ENCODE results near the gene NLRC5. TPM values are rescaled to one million over a fixed set of nuclear protein-coding genes. Genes with fewer than 3 reads are reported as not detected.

The NLRC5 gene
- total RNA-seq, 1 experiment from 2014 or later = 2.4 TPM

DNA sequence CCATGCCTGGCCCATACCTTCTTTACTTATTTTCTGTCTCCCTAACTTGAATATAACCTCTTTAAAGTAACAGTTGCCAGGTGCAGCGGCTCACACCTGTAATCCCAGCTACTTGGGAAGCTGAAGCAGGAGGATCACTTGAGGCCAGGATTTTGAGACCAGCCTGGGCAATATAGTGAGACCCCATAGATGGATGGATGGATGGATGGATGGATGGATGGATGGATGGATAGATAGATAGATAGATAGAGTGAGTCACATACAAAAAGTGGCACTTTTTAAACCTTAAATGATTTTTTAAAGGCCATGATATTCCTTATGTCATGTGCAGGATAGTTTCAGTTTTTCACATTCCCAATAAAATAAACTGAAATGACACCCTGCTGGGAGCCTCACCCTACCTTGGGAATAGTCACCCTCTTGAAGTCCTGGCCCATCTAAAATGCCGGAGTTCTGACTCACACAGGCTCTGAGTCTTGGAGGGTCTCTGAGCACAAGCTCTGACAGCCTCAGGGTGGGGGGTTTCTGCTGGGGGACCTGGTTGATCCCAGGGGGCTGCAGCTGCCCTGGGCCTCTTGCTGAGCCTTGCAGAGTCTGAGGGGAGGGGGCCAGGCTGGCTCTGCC, 129.2 kb downstream of the NLRC5 start:
- no peak overlapping the region for H4K91ac ChIP-seq (ENCODE audit: insufficient read length, low read depth, low read length)
- H3K9ac ChIP-seq (ENCODE audit: extremely low read depth, insufficient read length, low read length) = no peak overlapping the region
- no peak overlapping the region for H2BK120ac ChIP-seq (ENCODE audit: low read depth, low read length, poor library complexity, severe bottlenecking)
- no peak overlapping the region for H3K18ac ChIP-seq (ENCODE audit: insufficient read length, low read depth, low read length)
- no peaks in the 10 kb centered on the region for H4K20me1 ChIP-seq (ENCODE audit: control insufficient read depth, insufficient read depth, insufficient read length)
- H4K8ac ChIP-seq (replicated peaks; ENCODE audit: insufficient read length, low read depth, low read length) = no peak overlapping the region
- H2BK12ac ChIP-seq (ENCODE audit: insufficient read length, low read depth, low read length) = no peak overlapping the region
- Mint-ChIP-seq H3K9me3 (no peaks in the 10 kb centered on the region), H3K27me3 (ENCODE audit: low read depth) (peaks cover 1% of the 10 kb centered on the region; the same call in 1 of the 2 replicates), H3K4me3 (no peak overlapping the region), H3K27ac (no peak overlapping the region), H3K4me1 (peaks cover 11 to 21% of the 10 kb centered on the region in 2 experiments), H3K36me3 (ENCODE audit: insufficient read depth in 1 of 3, low read depth in 3 of 3) (peaks cover 0 to 5% (median 4%) of the 10 kb centered on the region in 3 experiments; a peak in 3 of 7 replicates)
- no peak overlapping the region for H2AFZ ChIP-seq (ENCODE audit: low read length)
- H3K56ac ChIP-seq (ENCODE audit: insufficient read length, low read depth, low read length) = no peak overlapping the region
- H3K4me2 ChIP-seq (ENCODE audit: insufficient read depth, insufficient read length, low read length) = no peak overlapping the region
- H3K79me2 ChIP-seq (ENCODE audit: insufficient read depth, low read length) = no peaks in the 10 kb centered on the region
- H2AK5ac ChIP-seq (ENCODE audit: insufficient read length, low read length) = no peak overlapping the region
- no peak overlapping the region for H3T11ph ChIP-seq (ENCODE audit: low read length)
- no peak overlapping the region for H3K23ac ChIP-seq (ENCODE audit: insufficient read length, low read depth, low read length)
- no peak for DNase-seq
- no peak overlapping the region for H2BK15ac ChIP-seq (ENCODE audit: low read depth, low read length)
- H3K14ac ChIP-seq (ENCODE audit: insufficient read depth, low read length) = no peak overlapping the region
- no CpG with 5 or more reads among the region's 2 CpGs for WGBS (ENCODE audit: extremely low coverage, insufficient read length, low lambda C conversion rate)
- H3K9me3 ChIP-seq (ENCODE audit: control insufficient read depth, low read depth, low read length) = no peaks in the 10 kb centered on the region
- peaks cover 6% of the 10 kb centered on the region for H3K4me1 ChIP-seq (ENCODE audit: insufficient read depth, low read length)
- H3K79me1 ChIP-seq (ENCODE audit: insufficient read depth, low read depth, low read length, poor library complexity, severe bottlenecking) = no peaks in the 10 kb centered on the region
- H4K5ac ChIP-seq (ENCODE audit: insufficient read length, low read depth, low read length) = no peak overlapping the region
- H3K27me3 ChIP-seq (ENCODE audit: insufficient read depth, low read length) = no peaks in the 10 kb centered on the region
- TF ChIP-seq, protein P1, sequence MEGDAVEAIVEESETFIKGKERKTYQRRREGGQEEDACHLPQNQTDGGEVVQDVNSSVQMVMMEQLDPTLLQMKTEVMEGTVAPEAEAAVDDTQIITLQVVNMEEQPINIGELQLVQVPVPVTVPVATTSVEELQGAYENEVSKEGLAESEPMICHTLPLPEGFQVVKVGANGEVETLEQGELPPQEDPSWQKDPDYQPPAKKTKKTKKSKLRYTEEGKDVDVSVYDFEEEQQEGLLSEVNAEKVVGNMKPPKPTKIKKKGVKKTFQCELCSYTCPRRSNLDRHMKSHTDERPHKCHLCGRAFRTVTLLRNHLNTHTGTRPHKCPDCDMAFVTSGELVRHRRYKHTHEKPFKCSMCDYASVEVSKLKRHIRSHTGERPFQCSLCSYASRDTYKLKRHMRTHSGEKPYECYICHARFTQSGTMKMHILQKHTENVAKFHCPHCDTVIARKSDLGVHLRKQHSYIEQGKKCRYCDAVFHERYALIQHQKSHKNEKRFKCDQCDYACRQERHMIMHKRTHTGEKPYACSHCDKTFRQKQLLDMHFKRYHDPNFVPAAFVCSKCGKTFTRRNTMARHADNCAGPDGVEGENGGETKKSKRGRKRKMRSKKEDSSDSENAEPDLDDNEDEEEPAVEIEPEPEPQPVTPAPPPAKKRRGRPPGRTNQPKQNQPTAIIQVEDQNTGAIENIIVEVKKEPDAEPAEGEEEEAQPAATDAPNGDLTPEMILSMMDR (conservative IDR thresholded peaks at IDR 0.05) = no peak
- no peaks in the 10 kb centered on the region for H3K23me2 ChIP-seq (ENCODE audit: insufficient read length, low read depth, low read length, poor library complexity, severe bottlenecking)
- H2BK20ac ChIP-seq (ENCODE audit: low read depth, low read length, poor library complexity, severe bottlenecking) = no peak overlapping the region
- no peak overlapping the region for H2BK5ac ChIP-seq (ENCODE audit: insufficient read length, low read length)
- no peak overlapping the region for H3K27ac ChIP-seq (ENCODE audit: insufficient read length, low read depth, low read length)
- H3K4ac ChIP-seq (ENCODE audit: low read depth, low read length) = no peak overlapping the region

Measured in H9 (cell line).